GM19372 (cell line): ENCODE measurements around the gene PRKCH.

Experiments used
- ATAC-seq: cut with Tn5 transposase; IDR thresholded peaks from one replicate; pipeline ENCODE4 v1.9.1; 2021; ENCODE audit warnings: mild to moderate bottlenecking, low read depth, moderate library complexity; ENCODE audit not compliant: unreplicated experiment

PRKCH gene

DNA sequence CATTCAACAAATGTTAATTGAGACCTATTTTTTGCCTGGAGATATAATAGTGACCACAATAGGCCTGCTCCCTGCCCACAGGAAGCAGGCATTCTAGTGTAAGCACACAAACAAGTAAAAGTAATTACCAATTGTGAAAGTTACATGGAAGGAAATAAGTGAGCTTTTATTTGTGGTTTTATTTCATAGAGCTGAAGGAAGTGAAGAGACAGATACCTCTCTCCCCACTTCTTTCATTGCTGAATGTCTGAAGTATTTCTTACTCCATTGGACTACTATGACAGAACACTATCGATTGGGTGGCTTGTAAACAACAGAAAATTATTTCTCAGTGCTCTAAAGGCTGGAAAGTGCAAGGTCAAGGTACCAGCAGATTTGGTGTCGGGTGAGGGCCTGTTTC is 183.5 kb downstream of the PRKCH start:
- no peak for ATAC-seq

DNA sequence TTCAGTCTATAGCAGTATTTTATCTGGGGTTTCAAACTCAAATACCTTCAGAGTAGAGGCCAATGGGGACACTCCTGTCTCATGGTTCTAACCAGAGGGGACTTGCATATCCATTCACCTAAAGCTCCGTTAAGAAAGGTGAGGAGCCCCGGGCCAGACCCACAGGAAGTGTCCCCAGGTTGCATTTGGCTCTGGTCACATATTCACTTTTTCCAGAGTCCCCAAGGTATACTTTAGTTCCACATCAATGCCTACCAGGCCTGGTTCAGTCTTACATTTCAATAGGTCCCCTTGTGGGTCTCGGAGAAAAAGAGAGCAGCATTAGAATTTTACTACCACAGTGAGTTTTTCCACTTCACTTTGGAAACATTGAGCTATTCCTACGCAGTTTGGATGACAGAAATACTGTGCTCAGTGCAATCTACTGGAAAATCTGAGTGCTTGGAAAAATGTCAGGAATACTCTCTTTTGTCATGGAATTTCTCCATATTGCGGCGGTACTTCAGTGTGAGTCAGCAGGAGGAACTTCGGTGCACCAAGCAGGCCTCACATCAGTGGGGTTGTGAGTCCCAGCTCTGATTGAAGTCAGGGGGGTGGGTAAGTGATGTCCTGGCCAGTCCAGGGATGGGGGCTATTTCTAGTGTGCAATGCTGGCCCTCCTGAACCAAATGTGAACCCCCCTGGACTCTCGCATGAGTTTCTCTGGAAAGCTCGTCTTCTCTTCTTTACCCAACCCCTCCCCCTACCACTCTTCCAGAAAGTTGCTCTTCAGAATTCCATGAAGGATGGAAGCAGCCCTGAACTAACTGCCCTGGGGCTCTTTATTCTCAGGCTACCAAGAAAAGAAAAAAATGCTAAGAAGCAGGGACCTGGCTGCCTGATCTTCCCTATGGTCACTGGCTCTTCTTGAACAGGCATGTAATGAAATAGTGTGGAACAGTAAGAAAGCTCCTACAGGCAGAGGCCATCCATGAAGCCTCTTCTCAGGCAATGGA is 184.7 kb downstream of the PRKCH start:
- ATAC-seq, result no peak

DNA sequence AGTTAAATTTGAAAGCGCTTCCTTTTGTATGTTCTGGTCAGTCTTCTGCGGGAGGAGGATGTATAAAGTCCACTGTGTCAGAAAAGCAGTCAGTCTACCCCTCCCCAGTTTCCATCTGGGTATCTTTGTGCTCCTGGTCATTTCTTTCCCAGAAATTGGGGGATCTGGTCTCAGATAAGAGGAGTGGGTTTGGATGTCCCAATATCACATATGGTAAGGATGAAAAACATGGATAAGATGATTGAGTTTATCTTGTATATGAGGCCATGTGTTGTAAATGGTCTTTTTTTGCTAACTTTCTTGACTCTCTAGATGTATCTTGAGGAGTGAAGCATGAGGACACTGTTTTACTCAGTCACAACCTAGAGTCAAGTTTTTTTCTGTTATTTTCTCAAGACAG is 187.1 kb downstream of the PRKCH start:
- no peak for ATAC-seq

DNA sequence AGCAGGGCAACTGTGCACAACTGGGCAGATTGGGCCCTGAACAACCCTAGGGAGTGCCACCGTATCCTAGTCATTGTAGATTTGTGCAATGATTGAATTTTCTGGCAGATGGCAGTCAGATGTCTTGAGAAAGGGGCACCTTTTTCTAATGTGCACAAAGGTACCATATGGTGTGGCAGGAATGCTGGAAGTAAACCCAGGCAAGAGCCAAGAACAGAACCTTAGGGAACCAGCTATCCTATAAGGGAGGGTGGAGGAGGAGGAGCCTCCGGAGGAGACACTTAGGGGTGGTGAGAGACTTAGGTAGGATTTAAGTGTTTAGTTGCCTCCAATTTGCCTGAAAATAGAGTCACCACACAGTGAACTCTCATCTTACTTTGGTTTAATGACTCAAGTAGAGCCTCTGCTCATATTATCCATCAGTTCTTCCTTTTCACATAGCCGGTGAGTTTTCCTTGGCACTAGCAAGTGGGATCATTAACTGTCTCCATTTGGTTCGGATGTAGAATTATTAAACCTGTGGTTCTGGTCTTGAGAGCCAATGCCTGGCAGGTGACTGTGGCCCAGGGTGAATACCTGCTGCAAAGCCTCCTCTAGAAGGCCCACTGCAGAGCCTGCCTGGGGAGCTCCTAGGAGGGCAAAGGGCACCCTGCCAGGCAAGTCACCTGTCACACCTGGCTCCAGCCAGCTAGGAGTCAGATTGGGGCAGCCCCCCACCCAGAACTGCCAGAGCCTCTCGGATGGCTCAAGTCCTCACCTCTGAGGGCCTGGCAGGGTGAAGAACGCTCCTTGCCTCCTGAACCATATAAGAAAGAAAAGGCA is 189.6 kb downstream of the PRKCH start:
- no peak for ATAC-seq

DNA sequence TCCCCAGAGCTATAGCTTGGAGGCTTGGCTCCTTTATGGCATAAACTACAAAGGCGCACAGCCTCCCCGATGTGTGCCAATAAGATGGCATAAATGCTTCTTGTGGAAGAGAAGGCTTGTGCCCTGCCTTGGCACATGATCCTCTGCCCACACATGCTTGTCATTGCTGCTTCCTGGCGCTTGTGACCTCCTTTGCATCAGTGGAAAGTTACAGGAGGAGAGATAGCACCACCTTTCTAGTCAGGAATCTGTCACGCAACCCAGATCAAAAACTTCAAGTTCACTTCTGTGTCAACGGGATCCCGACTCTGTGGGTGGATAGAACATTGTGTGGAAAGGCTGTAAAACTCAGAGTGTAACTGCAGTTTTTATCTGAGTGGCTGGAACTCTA is 190.2 kb downstream of the PRKCH start:
- ATAC-seq, result no peak

DNA sequence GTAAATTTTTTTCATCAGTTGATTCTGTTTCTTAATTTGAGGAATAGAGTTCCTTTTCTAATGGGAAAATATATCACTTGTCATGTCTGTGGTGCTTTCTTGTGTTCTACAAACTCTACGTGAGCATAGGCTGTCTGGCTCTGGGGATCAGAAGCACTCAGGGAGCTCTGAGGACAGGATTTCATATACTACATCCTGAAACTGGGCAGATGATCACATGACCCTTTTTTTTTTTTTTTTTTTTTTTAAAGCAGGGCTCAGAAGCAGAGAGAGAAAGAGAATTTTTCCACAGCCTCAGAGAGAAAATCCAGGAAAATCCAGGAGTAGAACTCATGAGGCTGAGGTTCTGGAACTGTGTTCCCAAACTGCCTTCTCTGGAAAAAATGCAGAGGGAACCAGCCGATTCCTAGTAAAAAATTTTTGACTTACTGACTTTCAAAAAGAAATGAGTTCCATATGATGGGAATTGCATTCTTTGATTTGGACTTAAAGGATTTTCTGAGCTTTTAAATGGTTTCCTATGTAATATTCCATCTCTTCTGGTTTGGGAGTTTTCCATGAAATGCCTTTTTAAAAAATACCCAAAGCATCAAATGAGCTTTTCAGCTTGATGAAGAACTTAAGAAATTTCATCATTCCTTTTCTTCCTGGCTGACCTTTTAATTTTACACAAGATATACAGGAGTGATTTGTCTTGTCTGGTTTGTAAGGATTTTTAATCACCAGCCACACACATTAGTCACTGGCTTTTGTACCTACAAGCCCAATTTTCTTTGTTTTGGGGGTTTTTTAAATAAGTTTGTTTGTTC is 190.9 kb downstream of the PRKCH start:
- ATAC-seq, result no peak

DNA sequence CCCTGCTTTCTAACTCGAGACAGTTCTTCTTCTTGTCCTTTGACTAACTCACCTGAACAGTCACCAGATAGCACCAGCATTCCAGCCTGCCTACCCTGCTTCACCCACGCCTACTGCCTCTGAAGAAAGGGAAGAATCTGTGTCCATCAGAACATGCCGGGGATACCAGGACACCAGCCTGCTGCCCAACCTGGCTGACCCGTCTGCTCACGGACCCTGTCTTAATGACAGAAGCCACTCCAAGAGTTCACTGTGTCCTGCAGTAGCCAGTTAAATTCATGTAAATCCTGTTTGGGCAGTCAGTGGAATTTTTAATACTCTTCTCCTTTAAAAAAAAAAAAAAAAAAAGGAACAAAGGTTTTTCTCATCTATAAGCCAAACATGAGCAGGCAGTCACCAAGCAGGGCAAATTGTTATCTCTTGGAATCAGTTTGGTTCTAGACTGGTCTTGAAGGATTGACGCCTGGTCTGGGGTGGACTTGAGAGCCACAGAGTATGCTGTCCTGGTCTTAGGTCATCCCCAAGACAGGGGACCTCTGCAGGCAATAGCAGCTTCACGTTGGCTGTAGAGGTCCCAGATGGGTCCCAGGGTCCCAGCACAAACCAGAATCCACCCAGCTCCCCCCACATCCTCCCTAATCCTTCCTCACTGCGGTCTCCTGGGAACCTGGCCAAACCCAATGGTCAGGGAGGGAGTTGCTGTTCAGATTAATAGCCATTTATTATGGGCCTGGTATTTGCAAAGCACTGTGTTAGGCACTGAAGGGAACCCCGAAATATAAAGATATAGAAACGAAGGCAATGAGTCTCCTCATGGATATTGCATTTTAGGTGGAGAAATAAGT is 192.8 kb downstream of the PRKCH start:
- ATAC-seq, result no peak

DNA sequence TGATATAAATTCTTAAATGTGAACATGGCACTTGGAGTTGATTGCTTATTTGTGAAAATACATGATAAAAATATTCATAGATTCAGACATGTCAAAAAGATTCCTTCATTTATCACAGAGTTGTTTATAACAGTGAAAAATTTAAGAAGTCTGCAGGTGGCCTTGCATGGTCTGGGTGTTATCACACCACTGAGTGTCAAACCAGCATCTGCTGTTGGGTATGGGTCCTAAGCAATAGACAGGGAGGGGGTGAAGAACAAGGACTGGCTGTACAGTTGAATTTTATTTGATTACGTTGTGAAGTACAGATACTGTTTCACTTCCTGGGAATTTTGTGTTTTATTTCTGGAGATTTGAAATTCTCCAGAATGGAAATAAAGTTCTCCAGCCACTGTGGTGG is 193.5 kb downstream of the PRKCH start:
- no peak for ATAC-seq

DNA sequence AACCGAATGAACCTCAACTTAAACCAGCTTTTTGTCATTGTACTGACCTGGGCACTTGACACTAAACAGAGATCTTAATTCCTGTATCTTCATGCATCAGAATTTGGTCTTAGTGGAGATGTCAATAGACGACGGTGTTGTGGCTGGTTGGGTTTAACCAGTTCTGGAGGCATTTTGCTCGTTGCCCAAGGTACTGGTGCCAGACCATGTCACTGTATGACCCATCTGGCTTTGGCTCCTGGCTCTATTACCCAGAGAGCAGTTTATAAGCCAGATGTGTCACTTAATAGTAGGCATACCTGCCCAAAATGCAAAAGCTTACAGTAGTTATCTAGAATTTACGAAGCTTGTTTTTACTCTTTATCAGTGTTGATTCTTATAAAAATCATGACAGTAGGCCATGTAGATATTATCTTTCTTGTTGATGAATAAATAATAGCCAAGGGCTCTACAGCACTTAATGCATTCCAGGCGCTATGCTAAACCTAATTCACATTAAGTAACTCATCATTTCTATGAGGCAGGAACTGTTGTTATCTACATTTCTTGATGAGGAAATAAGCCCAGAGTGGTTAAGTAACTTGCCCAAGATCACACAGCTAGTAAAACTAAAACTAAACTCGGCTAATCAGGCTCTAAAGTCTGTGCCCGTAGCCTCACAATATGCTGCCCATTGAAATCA is 194.2 kb downstream of the PRKCH start:
- no peak for ATAC-seq

DNA sequence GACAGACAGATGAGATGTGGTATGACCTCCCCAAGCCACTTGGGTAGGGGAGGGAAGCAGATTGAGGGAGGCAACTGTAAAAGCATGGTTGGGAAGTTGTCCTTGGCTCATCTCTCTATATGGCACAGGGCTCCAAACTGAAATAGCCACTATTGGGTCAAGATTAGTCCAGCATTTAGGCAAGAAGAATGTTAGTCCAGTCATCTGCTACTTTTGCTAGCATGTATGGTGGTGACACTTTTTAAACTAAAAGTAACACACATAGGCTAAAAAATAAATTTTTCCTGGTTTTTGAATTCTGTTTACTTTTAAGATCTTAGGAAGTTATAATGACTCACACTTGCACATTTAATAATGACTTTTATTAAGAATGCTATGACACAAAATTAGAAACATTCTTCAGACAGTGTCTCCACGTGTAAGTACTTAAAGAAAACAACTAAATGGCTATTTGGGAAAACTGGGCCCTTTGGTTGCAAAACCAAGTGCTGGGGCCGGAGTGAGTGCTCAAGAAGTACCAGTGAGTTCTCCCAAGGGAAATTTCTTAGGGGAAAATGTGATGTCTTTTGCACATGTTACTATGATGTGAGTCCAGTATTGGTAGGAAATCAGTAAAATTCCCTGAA is 194.9 kb downstream of the PRKCH start:
- no peak for ATAC-seq

DNA sequence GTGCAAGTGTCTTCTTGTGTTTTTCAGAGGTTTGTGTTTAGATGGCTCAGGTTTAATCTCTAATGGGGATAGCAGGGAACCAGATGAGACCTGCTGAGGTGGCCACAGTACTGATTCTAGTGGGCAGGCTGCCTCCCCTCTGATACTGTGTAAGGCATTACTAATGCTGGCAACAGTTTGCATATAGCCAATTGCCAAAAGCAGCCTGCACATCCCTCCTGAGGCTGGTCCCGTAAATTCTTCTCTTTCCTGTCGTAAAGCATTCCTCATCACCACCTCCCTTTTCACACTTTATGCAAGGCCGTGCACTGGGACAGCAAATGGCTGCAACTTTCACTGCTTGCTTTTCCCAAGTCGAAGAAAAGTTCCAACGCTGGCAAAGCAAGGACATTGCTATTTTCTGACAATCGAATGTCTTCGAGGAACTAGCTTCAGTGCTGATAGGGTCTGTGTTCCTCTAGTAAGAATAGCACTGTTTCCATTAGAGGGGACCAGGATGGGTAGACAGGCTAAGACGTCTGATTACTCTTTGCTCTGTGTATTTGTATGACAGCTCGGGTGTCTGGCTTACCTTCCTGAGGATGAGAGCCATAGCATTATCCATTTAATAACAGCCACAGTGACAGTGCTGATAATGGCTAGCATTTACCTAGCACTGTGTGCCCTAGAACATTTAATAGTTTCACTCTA is 195.7 kb downstream of the PRKCH start:
- ATAC-seq, result no peak

DNA sequence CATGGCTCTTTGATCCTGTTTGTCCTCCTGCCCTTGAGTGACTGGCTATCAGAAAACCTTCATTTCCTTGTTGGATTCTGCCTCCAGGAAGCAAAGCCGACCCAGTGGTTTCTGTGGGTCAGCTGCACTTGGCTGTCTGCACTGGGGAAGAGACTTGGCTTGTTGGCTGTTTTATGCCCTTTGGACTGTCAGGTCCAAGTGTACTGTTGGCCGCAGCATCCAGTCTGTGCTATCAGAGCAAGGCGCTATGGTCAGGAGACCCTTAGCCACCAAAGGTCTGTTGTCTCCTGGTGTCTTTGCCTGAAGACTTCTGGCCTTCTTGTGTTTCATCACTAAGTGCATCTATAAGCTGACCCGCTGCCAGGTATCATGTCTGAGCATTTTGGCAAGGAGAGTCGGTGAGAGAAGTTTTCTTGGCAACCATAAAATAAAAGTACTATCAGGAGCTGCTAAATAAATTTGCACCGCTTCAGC is 196.6 kb downstream of the PRKCH start:
- no peak for ATAC-seq

DNA sequence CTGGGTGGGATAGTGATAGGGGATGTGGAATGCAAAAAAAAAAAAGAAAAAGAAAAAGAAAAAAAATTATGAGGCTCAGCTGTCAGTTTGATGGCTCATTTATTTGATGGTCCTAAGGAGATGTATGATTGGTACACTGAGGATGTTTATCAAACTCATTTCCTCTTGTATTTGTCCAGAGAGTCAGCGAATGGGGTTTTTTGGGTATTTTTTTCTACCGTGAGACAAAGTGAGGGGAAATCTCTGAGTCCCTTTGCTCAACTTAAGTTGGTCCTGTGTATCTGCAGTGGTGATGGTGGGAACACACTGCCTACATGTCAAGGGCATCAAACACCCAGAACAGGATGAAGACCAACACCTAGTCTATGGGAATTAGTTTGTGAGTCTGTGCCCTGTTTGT is 197.0 kb downstream of the PRKCH start:
- ATAC-seq, result no peak

DNA sequence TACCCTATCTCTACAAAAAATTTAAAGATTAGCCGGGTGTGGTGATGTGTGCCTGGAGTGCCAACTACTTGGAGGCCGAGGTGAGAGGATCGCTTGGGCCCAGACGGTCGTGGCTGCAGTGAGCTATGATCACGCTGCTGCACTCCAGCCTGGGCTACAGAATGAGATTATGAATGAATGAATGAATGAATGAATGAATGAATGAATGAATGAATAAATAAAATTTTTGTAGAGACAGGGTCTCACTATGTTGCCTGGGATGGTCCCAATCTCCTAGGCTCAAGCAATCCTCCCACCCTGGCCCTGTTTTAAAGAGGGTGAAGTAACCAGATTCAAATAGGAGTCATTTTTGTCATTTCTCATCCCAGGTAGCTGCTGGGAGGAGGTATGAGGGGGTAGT is 197.7 kb downstream of the PRKCH start:
- ATAC-seq, result no peak

DNA sequence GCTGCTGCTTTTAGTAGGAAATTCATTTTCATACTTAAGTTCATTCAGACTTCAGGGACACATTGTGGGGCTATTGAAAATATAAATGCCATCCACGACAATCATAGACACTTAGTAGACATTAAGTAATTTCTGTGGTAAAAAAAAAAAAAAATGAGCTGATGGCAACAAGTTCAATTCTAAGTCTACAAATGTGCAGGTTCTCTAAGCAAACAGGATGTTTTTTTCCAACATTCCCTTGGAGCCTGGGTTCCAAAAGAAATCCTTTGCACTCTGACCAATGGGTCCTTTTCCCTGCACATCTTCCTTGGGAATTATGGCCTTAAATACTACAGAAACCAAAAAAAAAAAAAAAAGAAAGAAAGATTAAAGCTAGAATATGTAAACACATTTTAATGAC is 198.4 kb downstream of the PRKCH start:
- ATAC-seq, result no peak

DNA sequence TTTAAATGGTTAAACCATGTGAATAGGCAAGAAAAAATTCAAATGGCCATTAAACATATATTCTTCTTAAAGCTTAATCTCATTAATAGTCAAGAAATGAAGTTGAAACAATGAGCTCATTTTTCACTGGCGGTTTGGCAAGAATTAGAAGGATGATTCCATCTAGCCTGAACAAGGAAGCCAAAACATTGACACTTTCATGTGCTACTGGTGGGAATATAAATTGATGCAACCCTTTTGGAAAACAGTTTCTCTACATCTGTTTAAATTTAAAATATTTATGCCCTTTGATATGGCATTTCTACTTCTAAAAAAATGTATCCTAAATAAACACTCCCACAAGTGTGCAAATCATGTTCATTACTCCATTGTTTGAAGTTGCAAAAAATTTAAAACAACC is 199.2 kb downstream of the PRKCH start:
- ATAC-seq, result no peak

DNA sequence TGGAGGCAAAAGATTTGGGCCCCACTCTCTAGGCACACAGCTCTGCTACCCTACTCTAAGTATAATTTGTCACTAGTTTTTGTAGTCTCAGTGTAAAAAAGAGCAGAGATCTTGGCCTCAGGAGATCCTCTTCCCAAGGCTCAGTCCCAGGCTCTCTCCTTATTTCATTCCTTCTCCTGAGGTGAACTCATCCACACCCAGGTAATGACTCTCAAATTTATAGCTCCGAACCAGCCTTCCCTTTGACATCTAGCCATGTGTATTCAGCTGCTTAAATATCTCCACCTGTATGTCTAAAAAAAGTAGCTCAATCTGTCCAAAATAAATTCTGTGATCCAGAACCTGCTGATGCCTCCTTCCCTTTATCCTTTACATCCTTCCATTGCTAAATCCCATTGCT is 200.4 kb downstream of the PRKCH start:
- no peak for ATAC-seq

DNA sequence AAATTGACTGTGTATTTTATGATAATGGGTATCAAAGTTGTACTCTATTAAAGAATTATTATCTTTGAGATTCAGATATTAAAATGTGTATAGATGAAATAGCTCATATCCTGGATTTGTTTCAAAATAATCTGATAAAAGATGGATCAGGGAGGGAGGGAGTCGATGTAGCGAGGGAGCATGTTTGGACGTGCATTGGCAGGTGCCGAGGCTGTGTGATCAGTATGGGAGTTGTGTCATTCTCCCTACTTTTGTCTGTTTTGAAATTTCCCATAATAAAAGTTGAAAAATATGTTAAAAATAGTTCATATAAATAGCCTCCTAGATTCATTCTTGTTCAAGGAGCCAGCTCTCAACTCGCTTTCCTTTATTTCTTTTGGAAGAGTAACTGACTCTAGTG is 202.4 kb downstream of the PRKCH start:
- ATAC-seq, result no peak
